Effector memory CD8-positive, alpha-beta T cell (primary cell): Measurements from ENCODE around the gene CLDN34.

Experiments used
- ATAC-seq: fragments of 150-1000 bp; cut with Tn5 transposase; replicated peaks from 2 replicates; pipeline ENCODE4 v1.10.0; 2021; ENCODE audit warnings: mild to moderate bottlenecking, moderate library complexity
- DNase-seq, 3 experiments: peaks; one replicate each; pipeline ENCODE4 v3.0.0; 2021
- H3K27ac Mint-ChIP-seq, 2 donors: one replicate each; pipeline ENCODE4 v1.8.0; 2022; ENCODE audit warnings: mild to moderate bottlenecking in 2 of 2, mixed read lengths in 2 of 2, moderate library complexity in 2 of 2
- H3K27me3 Mint-ChIP-seq, 2 donors: one replicate each; pipeline ENCODE4 v1.8.0; 2022; ENCODE audit warnings: mixed read lengths in 2 of 2
- H3K36me3 Mint-ChIP-seq: one replicate; pipeline ENCODE4 v1.8.0; 2022; ENCODE audit warnings: mild to moderate bottlenecking, moderate library complexity, mixed read lengths; ENCODE audit not compliant: insufficient read depth
- H3K4me1 Mint-ChIP-seq, 2 donors: one replicate each; pipeline ENCODE4 v1.8.0; 2022; ENCODE audit warnings: low read depth in 2 of 2, mixed read lengths in 2 of 2
- H3K4me3 Mint-ChIP-seq, 2 donors: one replicate each; pipeline ENCODE4 v1.8.0; 2022; ENCODE audit warnings: mild to moderate bottlenecking in 2 of 2, mixed read lengths in 2 of 2, moderate library complexity in 2 of 2
- H3K9me3 Mint-ChIP-seq, 2 donors: one replicate each; pipeline ENCODE4 v1.8.0; 2022; ENCODE audit warnings: mixed read lengths in 2 of 2

CLDN34 gene

DNA sequence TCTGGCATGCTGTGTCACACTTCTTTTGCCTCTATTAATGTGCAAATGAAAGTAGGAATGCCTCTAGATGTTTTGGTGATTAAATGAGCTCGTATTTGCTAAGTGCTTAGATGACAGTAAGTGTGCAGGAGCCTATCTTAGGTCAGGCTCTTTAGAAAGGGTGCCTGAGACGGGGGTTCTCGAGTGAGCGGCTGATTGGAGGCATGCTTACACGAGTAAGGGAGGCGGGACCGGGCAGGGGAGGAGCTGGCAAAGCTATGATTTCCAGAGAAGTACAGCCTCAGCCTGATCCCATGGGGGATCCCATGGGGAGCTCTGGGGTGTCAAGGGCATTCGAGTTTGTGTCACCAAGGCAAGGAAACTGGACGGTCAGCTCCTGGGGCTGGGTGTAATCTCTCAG, 44.8 kb downstream of the CLDN34 start:
- no peaks in the 10 kb centered on the region for H3K9me3 Mint-ChIP-seq
- H3K27ac Mint-ChIP-seq: peak overlapping the region in 1 of 2 donors; percentile 86
- peaks cover 16 to 17% of the 10 kb centered on the region in 2 donors for H3K4me1 Mint-ChIP-seq
- peak overlapping the region in 1 of 2 donors; percentile 20 for H3K4me3 Mint-ChIP-seq
- H3K36me3 Mint-ChIP-seq: peaks cover 12% of the 10 kb centered on the region
- DNase-seq (no peak), ATAC-seq (no peak)
- H3K27me3 Mint-ChIP-seq: no peaks in the 10 kb centered on the region

DNA sequence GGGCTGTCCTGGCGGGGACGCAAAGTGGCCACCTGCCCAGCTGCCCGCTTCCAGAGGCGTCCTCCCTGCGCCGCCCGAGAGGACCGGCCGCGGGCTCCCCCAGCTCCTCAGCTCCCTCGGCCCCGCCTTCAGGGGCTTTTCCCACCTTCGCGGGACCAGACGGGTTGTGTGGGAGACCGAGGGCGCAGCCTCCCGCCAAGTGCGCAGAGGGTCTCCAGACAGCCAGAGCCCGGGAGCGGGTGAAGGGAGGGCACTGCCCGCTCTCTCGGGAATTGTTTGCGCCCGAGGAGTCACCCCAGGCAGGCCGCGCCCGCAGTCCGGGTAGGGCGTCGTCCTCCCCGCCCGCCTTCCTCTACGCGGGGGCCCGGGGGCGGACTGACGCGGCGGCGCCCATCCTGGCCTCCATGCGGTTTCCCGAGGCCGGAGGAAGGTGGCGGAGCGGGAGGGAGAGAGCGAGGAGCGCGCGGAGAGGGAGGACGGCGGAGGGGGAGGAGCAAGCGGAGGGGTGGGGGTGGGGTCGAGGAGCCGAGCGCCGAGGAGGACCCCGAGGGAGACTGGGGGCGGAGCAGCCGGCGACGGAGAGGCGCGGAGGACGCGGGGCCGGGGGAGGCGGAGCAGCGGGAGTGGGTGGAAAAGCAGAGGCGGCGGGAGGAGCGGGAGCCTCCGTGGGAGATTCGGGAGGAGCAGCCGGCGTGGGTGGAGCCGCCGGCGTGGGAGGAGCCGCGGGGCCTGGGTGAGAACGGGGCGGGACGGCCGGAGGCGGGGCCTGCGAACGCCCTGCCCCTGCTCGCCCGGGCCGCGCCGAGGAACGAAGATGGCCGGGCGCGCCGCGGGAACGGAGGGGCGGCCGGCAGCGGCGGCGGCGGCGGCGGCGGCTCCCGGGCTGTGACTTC, 47.5 kb downstream of the CLDN34 start:
- DNase-seq (peak; percentile 67 to 77 (median 75)), ATAC-seq (peak; percentile 86)
- Mint-ChIP-seq H3K27me3 (no peaks in the 10 kb centered on the region), H3K4me3 (peak overlapping the region; percentile 63 to 69), H3K36me3 (peaks cover 12% of the 10 kb centered on the region), H3K4me1 (peaks cover 16 to 19% of the 10 kb centered on the region in 2 donors), H3K27ac (peak overlapping the region in 1 of 2 donors; percentile 31), H3K9me3 (no peaks in the 10 kb centered on the region)

DNA sequence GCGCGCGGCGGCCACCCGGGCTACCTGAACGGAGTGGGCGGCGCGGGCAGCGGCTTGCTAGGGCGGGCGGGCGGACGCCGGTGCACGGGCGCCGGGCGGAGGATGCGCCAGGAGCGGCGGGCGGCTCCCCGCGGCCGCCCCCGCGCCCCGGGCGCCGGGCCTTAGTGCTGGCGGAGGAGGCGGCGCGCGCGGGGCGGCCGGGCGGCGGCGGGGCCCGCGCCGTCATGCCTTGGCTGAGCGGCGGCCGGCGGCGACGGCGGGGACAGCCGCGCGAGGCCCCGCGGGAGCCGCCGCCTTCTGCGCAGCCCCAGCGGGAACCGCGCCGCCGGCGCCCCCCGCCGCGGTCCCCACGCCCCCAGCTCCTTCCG, 48.2 kb downstream of the CLDN34 start:
- Mint-ChIP-seq H3K4me1 (peaks cover 16 to 19% of the 10 kb centered on the region in 2 donors), H3K9me3 (no peaks in the 10 kb centered on the region), H3K36me3 (peaks cover 12% of the 10 kb centered on the region), H3K27me3 (no peaks in the 10 kb centered on the region), H3K4me3 (no peak overlapping the region), H3K27ac (no peak overlapping the region)
- ATAC-seq: peak; percentile 23
- DNase-seq: no peak

DNA sequence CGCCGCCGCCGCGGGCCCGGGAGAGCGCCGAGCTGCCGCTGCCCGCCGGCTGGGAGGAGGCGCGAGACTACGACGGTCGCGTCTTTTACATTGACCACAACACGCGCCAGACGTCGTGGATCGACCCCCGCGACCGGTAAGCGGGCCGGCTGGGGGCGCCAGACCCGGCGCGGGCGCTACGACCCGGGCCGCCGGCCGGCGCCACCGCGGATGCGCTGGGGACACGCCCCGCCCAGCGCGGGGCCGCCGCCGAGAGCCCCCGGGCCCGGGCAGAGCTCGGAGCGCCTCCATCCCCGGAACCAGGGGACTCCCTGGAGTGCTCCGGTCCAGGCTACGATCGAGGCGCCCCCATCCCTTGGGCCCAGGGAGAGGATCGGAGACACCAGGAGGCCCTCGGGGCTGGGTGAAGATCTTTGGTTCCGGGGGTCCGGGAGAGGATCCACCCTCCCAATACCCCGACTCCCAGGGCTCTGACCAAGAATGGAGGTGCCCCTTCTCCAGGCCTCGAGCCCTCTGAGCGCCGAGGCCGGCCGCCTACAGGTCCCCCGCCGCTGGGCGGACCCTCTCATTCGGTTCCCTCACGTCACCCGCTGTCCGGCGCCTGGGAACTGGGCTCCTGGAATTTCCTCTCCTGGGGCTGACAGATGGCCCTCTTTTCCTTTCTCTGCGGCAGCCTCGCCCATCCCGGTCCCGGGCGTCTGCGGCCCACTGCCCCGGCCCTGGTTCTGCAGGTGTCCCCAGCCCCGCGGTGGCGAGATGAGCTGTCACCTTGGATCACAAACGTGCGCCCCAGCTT, 48.8 kb downstream of the CLDN34 start:
- Mint-ChIP-seq H3K4me1 (peaks cover 15 to 18% of the 10 kb centered on the region in 2 donors), H3K27me3 (no peaks in the 10 kb centered on the region), H3K4me3 (peak overlapping the region; percentile 58 to 79), H3K9me3 (no peaks in the 10 kb centered on the region), H3K27ac (peak overlapping the region in 1 of 2 donors; percentile 80), H3K36me3 (peaks cover 12% of the 10 kb centered on the region)
- ATAC-seq (peak; percentile 24), DNase-seq (peak in 1 of 3 experiments; percentile 13)

DNA sequence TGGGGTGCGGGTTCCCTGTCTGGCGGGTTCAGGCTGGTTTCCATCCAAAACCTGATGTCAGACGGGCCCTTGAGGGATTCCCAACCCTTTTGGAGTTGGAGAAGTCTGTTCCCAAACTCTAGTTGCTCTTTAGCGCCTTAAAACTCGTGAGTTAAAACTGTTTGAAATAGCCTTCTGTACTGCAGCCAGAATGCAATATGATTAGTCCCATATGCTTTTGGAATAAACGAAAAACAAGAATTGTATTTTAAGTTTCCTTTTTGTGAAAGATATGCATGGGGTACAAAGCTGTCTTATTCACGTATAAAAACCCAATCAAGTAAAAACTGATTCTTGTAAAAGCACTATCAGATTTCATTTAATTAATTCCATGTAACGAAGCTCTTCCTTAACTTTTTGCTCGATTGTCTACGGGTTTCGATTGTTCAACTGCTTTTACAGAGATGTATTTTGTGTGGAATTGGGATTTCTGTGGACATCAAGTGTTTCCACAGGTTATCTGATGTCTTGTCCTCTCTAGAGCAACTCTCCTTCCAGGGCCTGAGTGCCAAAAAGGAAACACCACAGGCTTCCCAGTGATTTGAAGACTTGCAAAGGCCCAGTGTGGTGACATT, 49.5 kb downstream of the CLDN34 start:
- Mint-ChIP-seq H3K4me1 (peaks cover 11 to 15% of the 10 kb centered on the region in 2 donors), H3K4me3 (peak overlapping the region; percentile 58 to 79), H3K27me3 (no peaks in the 10 kb centered on the region), H3K9me3 (no peaks in the 10 kb centered on the region), H3K27ac (peak overlapping the region in 1 of 2 donors; percentile 80), H3K36me3 (peaks cover 7% of the 10 kb centered on the region)
- DNase-seq (no peak), ATAC-seq (no peak)

DNA sequence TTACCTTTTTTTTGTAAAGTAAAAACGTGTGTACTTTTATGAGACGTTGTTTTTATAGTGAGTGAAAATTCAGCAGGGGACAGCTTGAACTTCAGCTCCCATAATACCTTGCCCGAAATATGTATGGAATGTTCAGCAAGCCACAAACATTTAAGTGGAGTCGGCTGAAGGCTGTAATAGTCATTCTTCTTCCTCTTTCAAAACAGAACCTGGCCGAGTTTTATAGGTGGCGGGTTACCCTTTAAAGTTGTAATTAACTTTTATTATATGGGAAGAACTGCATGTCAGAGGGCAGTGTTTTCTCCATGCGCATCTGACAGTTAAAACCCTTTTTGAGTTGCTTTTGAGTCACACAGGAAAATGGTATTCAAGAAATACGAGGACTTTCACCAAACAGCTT, 50.7 kb downstream of the CLDN34 start:
- no peak for ATAC-seq
- no peaks in the 10 kb centered on the region for H3K9me3 Mint-ChIP-seq
- H3K36me3 Mint-ChIP-seq: peaks cover 3% of the 10 kb centered on the region
- DNase-seq: no peak
- peaks cover 7 to 13% of the 10 kb centered on the region in 2 donors for H3K4me1 Mint-ChIP-seq
- H3K4me3 Mint-ChIP-seq: no peak overlapping the region
- H3K27me3 Mint-ChIP-seq: no peaks in the 10 kb centered on the region
- no peak overlapping the region for H3K27ac Mint-ChIP-seq
